GM03348 (cell line): ENCODE results near the gene CNOT4.
"Not testable (repeated sequence)": the region's sequence is repeated elsewhere in the genome, so short reads cannot be mapped to it uniquely, and the experiment has no call there.

Source experiments
- DNase-seq: peaks from one replicate; pipeline ENCODE4 v3.0.0; 2012; ENCODE audit warnings: low spot score

CNOT4 gene

DNA sequence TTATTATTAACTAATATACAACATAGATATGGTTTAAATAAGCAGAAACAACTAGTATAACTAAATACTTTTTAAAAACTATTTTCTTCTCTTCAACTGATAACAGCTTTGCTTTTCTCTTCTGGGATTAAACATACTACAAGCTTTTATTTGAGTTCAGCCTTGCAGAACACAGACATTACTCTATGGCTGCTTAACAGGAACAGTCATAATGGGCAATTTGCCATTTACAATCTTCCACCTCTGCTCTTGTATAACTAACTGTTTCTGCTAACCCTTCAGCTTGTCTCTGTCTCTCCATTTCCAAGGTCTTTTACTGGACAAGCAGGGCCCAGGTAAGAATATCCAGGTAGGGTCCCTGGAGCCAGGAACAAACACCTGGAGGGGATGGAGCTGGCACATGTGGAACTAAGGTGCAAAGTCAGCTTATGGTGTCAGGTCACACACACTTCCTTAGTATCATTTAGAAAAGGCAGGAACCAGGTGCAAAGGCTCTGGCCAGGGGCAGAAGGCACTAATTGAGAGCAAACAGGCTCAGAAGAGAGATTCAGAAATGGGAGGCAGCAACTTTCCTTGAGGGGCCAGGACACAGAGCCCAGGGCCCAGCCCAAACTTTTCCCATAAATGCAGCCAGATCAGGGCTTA, 183.1 kb downstream of the CNOT4 start:
- no peak for DNase-seq

DNA sequence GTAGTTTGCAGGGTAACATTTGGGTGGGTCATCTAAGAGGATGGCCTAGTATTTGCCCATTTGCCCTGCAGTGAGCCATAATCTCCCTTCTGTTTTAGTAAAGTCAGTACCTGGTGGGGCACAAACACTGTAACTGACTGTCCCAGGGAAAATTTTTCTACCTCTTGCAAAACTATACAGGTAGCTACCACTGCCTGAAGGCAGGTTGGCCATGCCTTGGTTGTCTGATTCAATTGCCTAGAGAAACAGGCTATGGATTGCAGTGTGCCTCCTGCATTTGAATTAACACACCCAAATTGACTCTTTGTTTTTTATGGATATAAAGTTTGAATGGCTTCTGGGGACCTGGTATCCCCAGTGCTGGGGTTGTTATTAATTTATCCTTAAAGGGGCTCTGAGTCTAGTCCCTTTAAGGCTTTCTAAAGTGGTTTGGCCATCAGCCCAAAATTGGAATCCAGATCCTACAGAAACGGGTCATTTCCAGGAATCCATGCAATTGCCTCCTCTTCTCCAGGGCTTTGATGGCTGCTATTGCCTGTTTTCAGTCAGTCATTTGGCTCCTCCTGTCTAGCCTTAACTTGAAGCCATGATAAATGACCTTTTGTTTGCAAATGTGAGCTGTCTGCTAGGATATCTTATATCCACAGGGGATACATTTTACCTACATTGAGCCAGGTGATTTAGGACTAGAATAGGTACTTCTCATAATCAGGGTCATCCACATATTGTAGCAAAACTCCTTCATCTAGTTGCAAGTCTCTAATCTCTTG, 187.1 kb downstream of the CNOT4 start:
- no peak for DNase-seq

DNA sequence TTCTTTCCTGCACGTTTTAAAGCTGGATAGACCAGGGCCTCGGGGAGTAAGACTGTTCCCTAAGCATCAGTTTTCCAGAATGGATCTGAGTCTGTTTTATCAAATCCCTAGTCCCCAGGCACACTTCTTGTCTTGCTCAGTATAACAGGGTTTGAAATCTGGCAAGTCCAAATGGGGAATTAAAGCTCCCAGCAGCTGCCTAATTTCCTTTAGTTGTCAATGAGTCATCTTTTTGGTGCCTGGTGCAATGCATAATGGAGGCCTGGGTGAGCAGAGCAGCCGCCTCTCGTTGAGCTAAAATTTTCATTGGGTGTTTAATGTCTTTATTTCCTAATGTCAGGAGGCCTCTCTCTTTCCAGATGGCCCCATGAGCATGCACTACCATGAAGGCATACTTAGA, 188.3 kb downstream of the CNOT4 start:
- DNase-seq: peak; percentile 25

DNA sequence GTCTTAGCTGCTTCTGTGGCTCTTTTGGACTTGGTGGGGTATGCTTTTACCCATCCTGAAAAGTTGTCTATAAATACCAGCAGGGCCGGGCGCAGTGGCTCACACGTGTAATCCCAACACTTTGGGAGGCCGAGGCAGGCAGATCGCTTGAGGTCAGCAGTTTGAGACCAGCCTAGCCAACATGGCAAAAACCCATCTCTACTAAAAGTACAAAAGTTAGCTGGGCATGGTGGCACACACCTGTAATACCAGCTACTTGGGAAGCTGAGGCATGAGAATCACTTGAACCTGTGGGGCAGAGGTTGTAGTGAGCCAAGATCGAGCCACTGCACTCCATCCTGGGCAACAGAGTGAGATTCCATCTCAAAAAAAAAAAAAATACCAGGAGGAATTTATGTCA, 188.9 kb downstream of the CNOT4 start:
- not testable (repeated sequence) for DNase-seq

DNA sequence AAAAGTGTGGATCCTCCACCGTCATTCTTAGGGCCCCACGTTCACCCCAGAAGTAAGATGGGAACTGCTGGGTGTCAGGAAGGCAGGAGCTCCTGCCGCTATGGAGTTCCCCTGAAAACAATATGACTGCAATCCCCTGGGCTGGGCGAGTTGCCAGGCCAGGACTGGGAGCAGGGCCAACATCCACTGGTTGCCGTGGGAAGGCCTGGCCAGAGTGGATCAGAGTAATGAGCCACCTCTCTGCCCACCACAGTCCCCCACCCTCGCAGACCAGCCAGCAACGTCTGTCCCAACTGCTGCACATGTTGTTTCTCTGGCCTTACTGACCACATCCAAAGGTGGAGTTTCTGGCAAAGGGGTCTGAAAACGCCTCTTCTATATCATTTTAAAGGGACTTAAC, 189.6 kb downstream of the CNOT4 start:
- peak; percentile 46 for DNase-seq

DNA sequence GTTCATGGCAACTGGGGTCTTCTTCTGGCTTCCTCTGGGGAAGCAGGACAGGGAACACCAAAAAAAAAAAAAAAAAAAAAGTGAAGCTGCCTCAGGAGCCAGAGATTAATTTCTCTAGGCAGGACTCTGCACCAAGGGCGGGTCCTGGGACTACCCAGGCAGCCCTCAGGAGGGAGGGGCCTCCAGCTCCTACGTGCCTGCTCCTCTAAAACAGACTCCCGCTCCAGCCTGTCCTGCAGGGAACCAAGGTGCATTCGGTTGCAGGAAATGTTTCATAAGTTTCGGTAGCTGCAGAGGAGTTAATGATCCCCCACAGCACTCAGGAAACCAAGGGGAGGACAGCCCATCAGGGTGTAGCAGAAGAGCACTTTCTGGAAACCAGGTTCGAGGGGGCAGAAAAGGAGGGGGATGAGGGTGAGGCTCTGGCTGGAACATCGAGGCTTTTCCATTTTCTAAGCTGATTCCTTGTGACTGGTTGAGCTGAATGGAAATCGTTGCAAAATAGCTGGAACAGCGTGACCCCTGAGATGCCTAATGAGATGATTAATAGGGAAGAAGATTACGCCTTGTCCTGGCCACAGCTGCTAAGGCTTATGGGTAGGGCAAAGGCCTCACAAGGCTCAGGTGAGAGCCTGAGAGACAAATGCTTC, 192.1 kb downstream of the CNOT4 start:
- DNase-seq: no peak

DNA sequence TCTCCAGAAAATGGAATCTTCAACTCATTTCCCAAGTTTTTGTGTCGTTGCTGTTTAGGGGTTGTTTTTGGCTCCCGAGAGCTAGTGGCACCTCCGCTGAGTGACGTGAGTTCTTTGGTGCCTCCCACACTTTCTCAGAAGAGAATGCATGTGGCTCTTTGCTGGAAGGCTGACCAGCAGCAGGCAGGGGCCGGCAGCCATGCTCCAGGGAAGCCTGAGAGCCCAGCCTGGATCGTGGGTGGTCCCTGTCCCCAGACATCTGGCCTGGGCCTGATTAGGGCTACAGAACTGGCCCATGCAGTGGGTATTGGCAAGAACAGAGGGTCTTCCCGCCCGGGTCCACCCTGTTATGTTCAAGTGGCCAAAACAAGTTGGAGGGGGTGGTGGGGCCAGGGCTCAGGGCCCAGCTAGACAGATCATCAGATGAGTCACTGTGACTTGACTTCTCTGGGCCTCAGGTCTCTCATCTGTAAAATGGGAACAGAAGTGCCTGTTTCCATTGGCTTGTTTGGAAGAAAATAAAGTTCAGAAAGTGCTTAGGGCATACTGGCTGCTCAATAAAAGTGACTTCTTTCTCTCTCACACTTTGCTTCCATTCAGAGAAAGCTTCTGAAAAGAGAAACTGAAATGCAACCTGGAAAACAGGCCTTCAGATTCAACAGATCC, 193.1 kb downstream of the CNOT4 start:
- DNase-seq: no peak

DNA sequence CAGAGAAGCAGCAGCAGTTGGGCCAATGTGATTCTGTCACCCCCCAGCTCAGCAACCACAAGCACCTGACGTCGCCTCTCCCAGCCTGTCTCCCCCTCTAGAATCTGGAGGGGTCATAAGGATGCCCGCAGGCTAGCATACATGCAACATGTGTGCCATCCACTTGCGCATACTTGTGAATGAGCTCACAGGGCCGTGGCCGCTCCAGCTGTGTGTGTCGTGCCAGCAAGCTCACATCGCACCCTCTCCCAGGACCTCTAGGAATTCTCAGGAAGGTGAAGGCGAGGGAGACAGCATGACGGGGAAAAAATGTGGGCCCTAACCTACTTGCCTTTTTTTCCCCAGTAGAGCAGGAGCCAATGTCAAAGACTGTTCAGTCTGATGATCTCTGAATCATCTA, 195.9 kb downstream of the CNOT4 start:
- no peak for DNase-seq
